ENCODE results near the gene GPA33. TPM values are rescaled to one million over a fixed set of nuclear protein-coding genes. Genes with fewer than 3 reads are reported as not detected.

Gene GPA33
- polyA plus RNA-seq, 1 of the 3 experiments (the other 2 are of a cell fraction), result not detected

- Histone ChIP-seq H3K4me3 (ENCODE audit: low read depth in 2 of 2, low read length in 1 of 2) (no peak overlapping the region), H3K9ac (no peak overlapping the region), H2AFZ (ENCODE audit: low read depth) (no peak overlapping the region), H3K9me3 (no peaks in the 10 kb centered on the region), H3K27me3 (ENCODE audit: insufficient read depth) (peaks cover 9% of the 10 kb centered on the region; the same call in 1 of the 2 replicates), H3K4me2 (no peak overlapping the region), H3K27ac (ENCODE audit: low read depth in 2 of 2, low read length in 1 of 2) (no peak overlapping the region), H3K36me3 (replicated peaks in 1 of 2; ENCODE audit: control insufficient read depth in 1 of 2, insufficient read depth in 2 of 2, low read length in 1 of 2) (no peaks in the 10 kb centered on the region), H4K20me1 (ENCODE audit: insufficient read depth) (no peaks in the 10 kb centered on the region), H3F3A (replicated peaks; ENCODE audit: insufficient read depth) (no peaks in the 10 kb centered on the region), H3K4me1 (ENCODE audit: control insufficient read depth in 1 of 2, insufficient read depth in 2 of 2, low read depth in 1 of 2, low read length in 1 of 2) (no peaks in the 10 kb centered on the region), H3K9me2 (no peaks in the 10 kb centered on the region), H3K79me2 (ENCODE audit: insufficient read depth) (no peaks in the 10 kb centered on the region)
- POLR2A ChIA-PET, result no interaction called here
- no peak for DNase-seq
- TF ChIP-seq, protein P1, sequence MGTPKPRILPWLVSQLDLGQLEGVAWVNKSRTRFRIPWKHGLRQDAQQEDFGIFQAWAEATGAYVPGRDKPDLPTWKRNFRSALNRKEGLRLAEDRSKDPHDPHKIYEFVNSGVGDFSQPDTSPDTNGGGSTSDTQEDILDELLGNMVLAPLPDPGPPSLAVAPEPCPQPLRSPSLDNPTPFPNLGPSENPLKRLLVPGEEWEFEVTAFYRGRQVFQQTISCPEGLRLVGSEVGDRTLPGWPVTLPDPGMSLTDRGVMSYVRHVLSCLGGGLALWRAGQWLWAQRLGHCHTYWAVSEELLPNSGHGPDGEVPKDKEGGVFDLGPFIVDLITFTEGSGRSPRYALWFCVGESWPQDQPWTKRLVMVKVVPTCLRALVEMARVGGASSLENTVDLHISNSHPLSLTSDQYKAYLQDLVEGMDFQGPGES (IDR thresholded peaks at IDR 0.05; ENCODE audit: low read depth, low read length), result no peak
- TF ChIP-seq MXI1 (IDR thresholded peaks at IDR 0.05; ENCODE audit: low read depth, low read length), result no peak
- no peak for TF ChIP-seq SMC3 (IDR thresholded peaks at IDR 0.05; ENCODE audit: low read depth, low read length)
- no peak for TF ChIP-seq PBX3 (IDR thresholded peaks at IDR 0.05)
- TF ChIP-seq FOXJ3 (CRISPR knock-in tag; IDR thresholded peaks at IDR 0.05), result no peak
- TF ChIP-seq TEAD4 (IDR thresholded peaks at IDR 0.05; ENCODE audit: borderline replicate concordance, insufficient read depth), result no peak
- no peak for TF ChIP-seq CHD2 (IDR thresholded peaks at IDR 0.05; ENCODE audit: low read length, partially characterized antibody)
- TF ChIP-seq FOSL2 (IDR thresholded peaks at IDR 0.05; ENCODE audit: borderline replicate concordance, low read depth), result no peak
- TF ChIP-seq RCOR1 (IDR thresholded peaks at IDR 0.05; ENCODE audit: low read length), result no peak
- TF ChIP-seq NRF1 (IDR thresholded peaks at IDR 0.05; ENCODE audit: low read depth, low read length), result no peak
- no peak for TF ChIP-seq MAX (IDR thresholded peaks at IDR 0.05; ENCODE audit: low read depth)
- TF ChIP-seq, protein P2, sequence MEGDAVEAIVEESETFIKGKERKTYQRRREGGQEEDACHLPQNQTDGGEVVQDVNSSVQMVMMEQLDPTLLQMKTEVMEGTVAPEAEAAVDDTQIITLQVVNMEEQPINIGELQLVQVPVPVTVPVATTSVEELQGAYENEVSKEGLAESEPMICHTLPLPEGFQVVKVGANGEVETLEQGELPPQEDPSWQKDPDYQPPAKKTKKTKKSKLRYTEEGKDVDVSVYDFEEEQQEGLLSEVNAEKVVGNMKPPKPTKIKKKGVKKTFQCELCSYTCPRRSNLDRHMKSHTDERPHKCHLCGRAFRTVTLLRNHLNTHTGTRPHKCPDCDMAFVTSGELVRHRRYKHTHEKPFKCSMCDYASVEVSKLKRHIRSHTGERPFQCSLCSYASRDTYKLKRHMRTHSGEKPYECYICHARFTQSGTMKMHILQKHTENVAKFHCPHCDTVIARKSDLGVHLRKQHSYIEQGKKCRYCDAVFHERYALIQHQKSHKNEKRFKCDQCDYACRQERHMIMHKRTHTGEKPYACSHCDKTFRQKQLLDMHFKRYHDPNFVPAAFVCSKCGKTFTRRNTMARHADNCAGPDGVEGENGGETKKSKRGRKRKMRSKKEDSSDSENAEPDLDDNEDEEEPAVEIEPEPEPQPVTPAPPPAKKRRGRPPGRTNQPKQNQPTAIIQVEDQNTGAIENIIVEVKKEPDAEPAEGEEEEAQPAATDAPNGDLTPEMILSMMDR (IDR thresholded peaks at IDR 0.05), result no peak
- no peak for TF ChIP-seq EP300 (IDR thresholded peaks at IDR 0.05; ENCODE audit: borderline replicate concordance in 1 of 2, low read depth in 1 of 2, low read length in 1 of 2)
- no peak for TF ChIP-seq TAF1 (IDR thresholded peaks at IDR 0.05; ENCODE audit: borderline replicate concordance, low read depth, low read length)
- TF ChIP-seq JUND (IDR thresholded peaks at IDR 0.05), result no peak
- no peak for TF ChIP-seq USF1 (IDR thresholded peaks at IDR 0.05; ENCODE audit: borderline replicate concordance, low read depth)
- no peak for TF ChIP-seq USF2 (IDR thresholded peaks at IDR 0.05; ENCODE audit: borderline replicate concordance, low read depth, low read length)
- no peak for TF ChIP-seq SIN3A (IDR thresholded peaks at IDR 0.05; ENCODE audit: borderline replicate concordance, low read depth, low read length)
- TF ChIP-seq TCF12 (IDR thresholded peaks at IDR 0.05), result no peak
- WGBS (ENCODE audit: low lambda C conversion rate), result 61% methylated on average over 8 of the region's 17 CpGs
- CTCF ChIA-PET, result interaction anchor here (1.1 to 2.8 kb wide), 2 partner anchors 60 to 216 kb away, joined by 3 to 15 read pairs; no protein-coding TSS in a partner anchor
Observed at GRCh38 chr1:167126811-167127210, 36.6 kb upstream of the GPA33 start.

Measured in SK-N-SH (cell line).